Mesodermal cell (in vitro differentiated cells): ENCODE measurements around the gene S100PBP.

ENCODE experiments used
- H3K27ac ChIP-seq: 2 replicates; pipeline ENCODE4 v1.7.0; 2013; ENCODE audit warnings: mild to moderate bottlenecking, low read depth, low read length, moderate library complexity; ENCODE audit not compliant: severe bottlenecking
- H3K36me3 ChIP-seq: 2 replicates; pipeline ENCODE4 v1.7.1; 2013; ENCODE audit warnings: mild to moderate bottlenecking, low read length, moderate library complexity; ENCODE audit not compliant: control insufficient read depth, insufficient read depth
- H3K4me1 ChIP-seq: one replicate; pipeline ENCODE4 v1.7.1; 2013; ENCODE audit warnings: mild to moderate bottlenecking, low read length; ENCODE audit not compliant: insufficient read depth, control insufficient read depth, poor library complexity, severe bottlenecking
- H3K4me3 ChIP-seq: 2 replicates; pipeline ENCODE4 v1.7.0; 2013; ENCODE audit warnings: low read length, control low read depth, mild to moderate bottlenecking; ENCODE audit not compliant: insufficient read depth, poor library complexity, severe bottlenecking; ENCODE audit errors: extremely low read depth
- H3K9me3 ChIP-seq: 2 replicates; pipeline ENCODE4 v1.7.1; 2013; ENCODE audit warnings: mild to moderate bottlenecking, low read length, moderate library complexity; ENCODE audit not compliant: control insufficient read depth
- WGBS, 2 experiments: methylation state at CpG; one replicate each; pipeline ENCODE4 v1.1.5; 2013; ENCODE audit warnings: missing lambda C conversion rate in 2 of 2; ENCODE audit not compliant: insufficient coverage in 2 of 2; 5-methylcytosine and 5-hydroxymethylcytosine counted together

S100PBP gene

DNA sequence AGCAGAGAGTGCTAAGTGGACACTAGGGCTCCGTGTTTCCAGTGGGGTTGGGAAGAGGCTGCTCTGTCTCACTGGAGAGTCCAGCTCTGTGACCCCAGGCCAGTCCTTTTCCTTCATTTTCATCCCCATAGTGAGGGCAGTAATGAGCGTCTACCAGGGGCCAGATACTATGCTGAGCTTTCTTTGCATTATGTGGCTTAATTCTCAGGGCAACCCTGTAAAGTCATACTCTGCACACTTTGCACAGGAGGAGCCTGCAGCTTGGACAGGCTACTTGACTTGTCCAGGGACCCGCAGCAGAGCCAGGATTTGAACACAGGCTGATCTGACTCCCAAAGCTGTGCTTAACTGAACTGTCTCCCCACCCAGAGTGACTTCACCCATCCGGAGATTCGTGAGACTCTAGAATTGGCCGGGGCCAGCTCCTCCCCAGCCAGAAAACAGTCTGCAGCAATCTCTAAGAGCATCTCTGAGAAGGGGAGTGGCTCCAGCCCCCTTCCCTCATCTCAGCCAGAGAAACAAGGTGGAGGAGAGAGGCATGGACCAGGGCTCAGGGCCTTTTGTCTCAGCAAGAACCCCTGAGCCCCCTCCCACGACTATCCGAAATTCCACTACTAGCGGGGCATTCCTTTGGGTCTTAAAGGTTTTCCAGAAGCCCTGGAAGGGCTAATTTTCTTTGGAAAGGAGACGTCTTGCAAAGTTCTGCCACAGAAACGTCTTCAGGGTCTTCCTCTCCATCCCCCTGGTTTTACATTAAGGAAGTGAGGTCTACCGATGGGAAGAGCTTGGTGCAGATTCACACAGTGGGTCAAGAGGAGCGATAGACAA is 54.1 kb downstream of the S100PBP start:
- Histone ChIP-seq H3K27ac (no peak overlapping the region), H3K4me1 (peaks cover 14% of the 10 kb centered on the region), H3K36me3 (peaks cover 2% of the 10 kb centered on the region), H3K9me3 (no peaks in the 10 kb centered on the region), H3K4me3 (peak overlapping the region; percentile 35)
- 26 to 30% methylated on average over 8 of the region's 13 CpGs for WGBS, 2 experiments

DNA sequence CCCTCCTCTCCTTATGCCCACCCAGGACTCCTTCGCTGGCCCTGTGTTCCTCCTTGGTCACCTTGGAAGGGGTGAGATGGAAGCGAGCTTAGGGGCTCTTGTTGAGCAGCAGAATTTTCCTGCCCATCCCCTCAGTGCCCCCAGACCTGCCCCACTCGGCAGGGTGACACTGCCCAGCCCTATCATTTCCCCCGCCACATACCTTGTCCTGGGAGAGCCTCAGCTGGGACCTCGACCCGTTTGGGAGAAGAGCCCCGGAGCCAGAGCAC is 54.7 kb downstream of the S100PBP start:
- 37 to 40% methylated on average over 5 to 6 of the region's 7 CpGs for WGBS, 2 experiments
- no peaks in the 10 kb centered on the region for H3K9me3 ChIP-seq
- H3K4me1 ChIP-seq, result peaks cover 14% of the 10 kb centered on the region
- H3K27ac ChIP-seq, result no peak overlapping the region
- H3K4me3 ChIP-seq, result no peak overlapping the region
- H3K36me3 ChIP-seq, result peaks cover 2% of the 10 kb centered on the region

DNA sequence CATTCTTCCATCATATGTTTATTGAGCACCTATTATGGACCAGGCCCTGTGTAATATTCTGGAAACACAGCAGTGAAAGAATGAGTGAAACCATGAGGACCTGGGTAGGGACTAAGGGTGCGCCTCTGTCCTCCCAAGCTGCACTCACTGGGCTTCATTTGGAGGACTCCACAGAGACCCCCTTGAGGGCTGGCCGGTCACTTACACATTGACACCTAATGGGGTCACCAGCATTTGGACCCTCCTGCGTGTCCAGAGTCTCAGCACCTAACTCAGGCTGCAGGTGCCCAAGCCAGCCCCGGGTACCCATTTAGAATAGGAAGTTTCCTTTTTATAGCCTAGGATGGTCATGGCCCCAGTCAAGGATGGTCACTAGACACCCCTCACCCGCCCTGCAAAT is 56.0 kb downstream of the S100PBP start:
- H3K4me1 ChIP-seq, result peaks cover 14% of the 10 kb centered on the region
- no peak overlapping the region for H3K27ac ChIP-seq
- no peaks in the 10 kb centered on the region for H3K9me3 ChIP-seq
- H3K36me3 ChIP-seq, result no peaks in the 10 kb centered on the region
- no peak overlapping the region for H3K4me3 ChIP-seq
- WGBS, 2 experiments, result 92% methylated on average over 2 of the region's 5 CpGs; no CpG with 5 or more reads in 1 of the 2 experiments

DNA sequence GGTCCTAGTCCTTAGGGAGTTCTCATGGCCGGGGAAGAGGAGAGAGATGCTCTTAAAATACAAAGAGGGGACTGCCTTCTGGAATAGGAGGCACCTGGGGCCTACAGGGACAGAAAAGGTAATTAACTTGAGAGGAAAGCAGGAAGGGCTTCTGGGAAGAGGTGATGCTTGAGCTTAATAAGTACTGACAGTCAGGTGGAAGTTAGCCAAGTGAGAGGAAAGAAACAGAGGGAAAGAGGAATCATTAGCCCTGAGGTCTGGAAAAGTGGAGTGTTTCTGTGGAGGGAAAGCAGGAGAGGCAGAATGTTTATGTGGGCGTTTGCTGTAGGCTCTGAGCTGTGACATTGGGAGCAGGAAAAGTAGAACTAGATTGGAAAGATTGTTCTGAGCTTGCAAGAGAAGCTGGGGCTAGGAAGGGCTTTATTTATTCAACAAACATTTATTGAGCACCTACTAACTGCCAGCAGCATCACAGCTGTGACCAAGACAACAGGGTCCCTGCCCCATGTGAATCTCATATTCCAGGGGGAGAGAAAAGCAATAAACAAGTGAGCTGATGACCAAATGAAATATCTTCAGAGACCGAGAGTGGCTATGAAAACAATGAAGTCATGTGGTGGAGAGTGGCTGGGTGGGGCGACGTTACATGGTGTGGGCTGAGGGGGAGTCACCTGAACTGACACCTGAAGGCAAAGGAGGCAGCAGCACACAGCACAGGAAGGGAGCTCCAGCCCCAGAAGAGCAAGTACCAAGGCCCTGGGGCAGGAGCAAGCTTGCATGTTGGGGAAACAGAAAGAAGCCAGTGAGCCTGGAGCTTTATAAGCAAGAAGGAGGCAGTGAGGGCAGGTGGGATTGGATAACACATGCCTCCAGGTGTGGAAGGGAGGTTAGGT is 57.7 kb downstream of the S100PBP start:
- Histone ChIP-seq H3K4me3 (no peak overlapping the region), H3K4me1 (peaks cover 11% of the 10 kb centered on the region), H3K36me3 (no peaks in the 10 kb centered on the region), H3K27ac (no peak overlapping the region), H3K9me3 (no peaks in the 10 kb centered on the region)
- WGBS, 2 experiments, result 86% methylated on average over 5 of the region's 5 CpGs

DNA sequence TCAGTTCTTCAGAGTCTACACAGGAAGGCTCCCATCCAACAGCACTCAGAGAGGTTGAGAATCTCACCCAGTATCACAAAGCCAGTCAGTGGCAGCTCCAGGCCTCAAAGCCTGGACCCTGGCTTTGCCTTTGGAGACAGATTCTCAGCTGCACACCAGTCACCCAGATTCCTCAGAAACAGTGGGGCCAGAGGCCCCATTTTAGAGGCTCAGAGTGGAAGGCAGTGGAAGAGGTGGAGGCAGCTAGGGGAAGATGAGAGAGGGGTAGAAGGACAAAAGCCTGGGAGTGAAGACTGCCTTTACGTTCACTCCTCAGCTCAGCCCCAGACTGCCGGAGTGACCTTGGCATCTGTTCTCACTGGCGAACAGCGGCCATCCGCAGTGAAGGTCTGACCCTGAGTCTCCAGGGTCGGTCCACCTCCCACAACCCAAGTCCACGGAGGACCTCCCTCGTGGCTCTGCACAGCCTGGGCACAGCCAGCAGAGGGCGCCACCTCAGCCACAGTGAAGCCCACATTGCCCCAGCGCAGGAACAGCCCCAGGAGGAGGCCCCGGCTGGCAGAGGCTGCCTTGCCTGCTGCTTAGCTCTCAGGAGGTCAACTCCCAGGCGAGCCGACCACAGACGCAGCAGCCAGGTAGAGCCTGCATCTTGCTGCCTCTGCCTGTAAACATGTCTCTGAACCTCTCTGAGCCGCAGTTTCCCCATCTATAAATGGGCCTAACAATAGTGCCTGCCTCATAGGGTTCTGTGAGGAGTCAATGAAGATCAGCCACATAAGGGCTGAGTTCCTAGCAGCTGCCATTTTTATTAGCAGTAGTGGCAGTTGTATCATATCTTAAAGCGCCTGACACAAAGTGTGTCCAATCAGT is 59.1 kb downstream of the S100PBP start:
- Histone ChIP-seq H3K4me3 (no peak overlapping the region), H3K4me1 (peaks cover 7% of the 10 kb centered on the region), H3K9me3 (no peaks in the 10 kb centered on the region), H3K36me3 (no peaks in the 10 kb centered on the region), H3K27ac (no peak overlapping the region)
- 65% methylated on average over 14 to 16 of the region's 16 CpGs for WGBS, 2 experiments

DNA sequence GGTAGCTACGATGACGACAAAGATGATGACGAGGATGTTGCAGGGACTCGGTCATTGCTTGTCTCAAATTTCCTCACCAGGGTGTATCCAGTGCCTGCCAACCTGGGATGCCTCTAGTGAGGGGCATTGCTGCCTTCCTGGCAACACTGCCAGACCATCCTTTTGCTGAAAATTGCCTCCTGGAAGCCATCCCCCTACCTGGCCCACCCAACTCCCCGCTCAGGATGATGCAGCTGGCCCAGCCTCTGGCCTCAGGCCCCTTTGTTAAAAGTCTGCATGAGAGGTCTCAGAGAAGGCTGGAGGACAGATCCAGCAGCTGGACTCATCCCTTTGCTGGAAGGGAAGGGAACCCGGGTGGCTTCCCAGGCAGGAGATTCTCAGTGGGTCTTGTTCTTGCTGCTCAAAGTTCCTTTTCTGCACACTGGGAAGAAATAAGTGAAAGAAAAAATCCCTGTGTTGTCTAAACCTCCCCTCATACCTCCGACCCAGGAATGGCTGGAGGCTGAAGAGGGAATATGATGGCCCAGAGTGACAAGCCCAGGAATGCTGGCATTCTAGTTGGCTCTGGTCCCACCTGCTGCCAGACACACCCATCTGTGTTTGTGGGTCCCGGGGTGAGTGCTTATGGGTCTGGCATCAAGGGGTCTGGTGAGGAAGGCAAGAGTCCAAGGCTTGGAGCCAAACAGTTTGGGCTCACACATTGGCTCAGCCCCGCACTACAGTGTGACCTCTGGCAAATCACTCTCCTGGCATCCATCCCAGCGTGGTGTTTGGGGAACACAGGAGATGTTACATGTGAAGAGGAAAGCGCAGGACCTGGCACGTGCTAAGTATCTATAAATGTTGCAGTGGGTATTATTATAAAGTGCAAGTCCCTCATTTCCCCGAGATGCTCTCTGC is 60.0 kb downstream of the S100PBP start:
- Histone ChIP-seq H3K4me3 (no peak overlapping the region), H3K9me3 (no peaks in the 10 kb centered on the region), H3K36me3 (no peaks in the 10 kb centered on the region), H3K4me1 (no peaks in the 10 kb centered on the region), H3K27ac (no peak overlapping the region)
- 87 to 90% methylated on average over 7 to 12 of the region's 13 CpGs for WGBS, 2 experiments

DNA sequence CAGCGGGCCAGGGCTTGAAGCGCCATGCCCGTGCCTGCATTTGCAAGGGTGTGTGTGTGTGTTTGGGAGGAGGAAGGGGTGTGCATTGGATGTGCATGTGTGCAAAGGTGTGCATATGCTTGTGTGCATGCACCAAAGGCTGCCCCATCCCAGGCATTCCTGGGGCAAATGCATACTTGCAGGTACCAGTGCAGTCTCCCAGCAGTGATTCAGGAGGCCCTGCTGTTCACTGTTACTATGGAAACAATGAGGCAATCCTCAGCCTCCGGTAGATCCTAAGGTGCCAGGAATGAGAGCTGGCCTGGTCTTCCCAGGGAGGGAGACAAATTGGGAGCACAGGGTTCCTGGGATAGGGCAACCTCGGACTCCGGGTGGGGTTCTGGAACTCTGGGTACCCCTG is 60.7 kb downstream of the S100PBP start:
- H3K9me3 ChIP-seq, result no peaks in the 10 kb centered on the region
- H3K4me1 ChIP-seq, result no peaks in the 10 kb centered on the region
- 59 to 69% methylated on average over 3 to 6 of the region's 6 CpGs for WGBS, 2 experiments
- H3K36me3 ChIP-seq, result no peaks in the 10 kb centered on the region
- no peak overlapping the region for H3K4me3 ChIP-seq
- H3K27ac ChIP-seq, result no peak overlapping the region

DNA sequence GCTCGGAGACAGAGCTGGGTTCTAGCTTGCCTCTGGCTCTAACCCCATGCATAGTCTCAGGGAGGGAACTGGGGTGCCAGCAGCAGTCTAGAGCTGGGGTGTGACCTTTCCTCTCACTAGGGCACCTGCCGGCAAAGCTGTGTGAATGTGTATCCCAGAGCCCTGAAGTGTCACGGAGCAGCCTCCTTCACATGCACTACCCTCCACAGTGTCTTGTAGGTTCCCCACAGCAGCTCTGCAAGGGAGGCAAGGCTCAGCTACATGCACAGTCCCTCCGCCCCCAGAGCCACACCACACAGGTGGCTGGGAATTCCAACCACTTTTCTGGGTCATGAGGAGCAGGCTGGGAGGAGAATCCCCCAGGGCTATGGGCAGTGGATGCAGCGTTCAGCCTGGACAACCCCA is 61.2 kb downstream of the S100PBP start:
- H3K4me3 ChIP-seq, result no peak overlapping the region
- H3K9me3 ChIP-seq, result no peaks in the 10 kb centered on the region
- no peaks in the 10 kb centered on the region for H3K4me1 ChIP-seq
- WGBS, 2 experiments, result 76 to 79% methylated on average over 3 to 5 of the region's 5 CpGs
- H3K27ac ChIP-seq, result no peak overlapping the region
- no peaks in the 10 kb centered on the region for H3K36me3 ChIP-seq

DNA sequence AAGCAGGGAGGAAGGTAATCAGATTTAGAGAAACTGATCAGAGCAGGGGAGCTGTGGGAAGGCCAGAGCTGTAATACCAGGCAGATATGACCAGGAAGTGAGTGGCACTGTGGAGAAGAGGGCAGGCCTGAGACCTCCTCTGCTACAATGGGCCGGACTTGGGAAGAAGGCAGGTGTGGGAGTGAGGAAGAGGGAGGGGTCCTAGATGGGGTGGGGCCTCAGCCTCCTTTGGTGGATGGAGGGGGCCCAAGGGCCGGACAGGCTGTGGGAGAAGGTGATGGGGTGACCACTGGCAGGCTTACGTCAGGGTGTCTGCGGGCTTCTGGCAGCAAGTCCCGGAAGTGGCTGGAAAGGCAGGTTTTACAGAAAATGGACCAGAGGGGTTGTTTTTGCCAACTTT is 63.8 kb downstream of the S100PBP start:
- 89 to 94% methylated on average over 4 of the region's 5 CpGs for WGBS, 2 experiments

More for the DNA sequence above, 63.8 kb downstream of the S100PBP start:
- no peaks in the 10 kb centered on the region for H3K9me3 ChIP-seq
- H3K4me1 ChIP-seq, result no peaks in the 10 kb centered on the region
- H3K36me3 ChIP-seq, result no peaks in the 10 kb centered on the region
- H3K4me3 ChIP-seq, result no peak overlapping the region
- no peak overlapping the region for H3K27ac ChIP-seq
